Caco-2 (cell line): ENCODE results near the gene DRAM2. TPM values are rescaled to one million over a fixed set of nuclear protein-coding genes. Genes with fewer than 3 reads are reported as not detected.

ENCODE experiments used
- BruUV-seq: library from RNA; stranded (reverse); fragments of 400-500 nt; replicated peaks from 2 replicates; lab custom pipeline; 2021; lab: Mats Ljungman, UMichigan
- CTCF ChIA-PET: fragments of 300-600 bp; sonication (Branson Sonifier 250); formaldehyde crosslinking; loops from one replicate; lab custom pipeline; 2022; ENCODE audit warnings: antibody characterized with exemption; lab: Charles Lee
- POLR2A ChIA-PET: fragments of 300-600 bp; sonication (Branson Sonifier 250); formaldehyde crosslinking; loops from one replicate; lab custom pipeline; 2022; ENCODE audit warnings: antibody characterized with exemption; lab: Charles Lee
- DNase-seq, 2 experiments: peaks; one replicate each; pipeline versions ENCODE4 v3.0.0 to v3.0.0-alpha.2; 2020 to 2022
- H3K27me3 ChIP-seq: replicated peaks from 2 replicates; pipeline ENCODE4 v1.6.0; 2011; ENCODE audit warnings: low read length; ENCODE audit not compliant: control insufficient read depth, insufficient read depth
- H3K36me3 ChIP-seq: 2 replicates; pipeline ENCODE4 v1.5.1; 2011; ENCODE audit warnings: low read length; ENCODE audit not compliant: control insufficient read depth, insufficient read depth
- H3K4me1 ChIP-seq: fragments of 250-450 bp; sonication (Bioruptor Pico); 2 replicates; pipeline ENCODE4 v1.5.1; 2020; ENCODE audit warnings: mild to moderate bottlenecking
- H3K4me3 ChIP-seq: 2 replicates; pipeline ENCODE4 v1.5.1; 2011; ENCODE audit warnings: low read depth, mild to moderate bottlenecking, control low read depth, low read length
- H3K9me3 ChIP-seq: fragments of 250-450 bp; sonication (Bioruptor Pico); 2 replicates; pipeline ENCODE4 v1.5.1; 2020; ENCODE audit warnings: mild to moderate bottlenecking, moderate library complexity
- H3K27ac Mint-ChIP-seq: one replicate; pipeline ENCODE4 v1.8.0; 2022; ENCODE audit warnings: mixed read lengths; ENCODE audit not compliant: unreplicated experiment
- H3K27me3 Mint-ChIP-seq: one replicate; pipeline ENCODE4 v1.8.0; 2022; ENCODE audit warnings: mixed read lengths; ENCODE audit not compliant: insufficient read depth, unreplicated experiment
- H3K36me3 Mint-ChIP-seq: one replicate; pipeline ENCODE4 v1.8.0; 2022; ENCODE audit warnings: mild to moderate bottlenecking, mixed read lengths; ENCODE audit not compliant: insufficient read depth, unreplicated experiment
- H3K4me1 Mint-ChIP-seq: one replicate; pipeline ENCODE4 v1.8.0; 2022; ENCODE audit warnings: low read depth, mixed read lengths; ENCODE audit not compliant: unreplicated experiment
- H3K4me3 Mint-ChIP-seq: one replicate; pipeline ENCODE4 v1.8.0; 2022; ENCODE audit warnings: mild to moderate bottlenecking, moderate library complexity, mixed read lengths; ENCODE audit not compliant: unreplicated experiment
- H3K9me3 Mint-ChIP-seq: one replicate; pipeline ENCODE4 v1.8.0; 2022; ENCODE audit warnings: mixed read lengths; ENCODE audit not compliant: unreplicated experiment
- intact Hi-C: fragments of 100-400 bp; cut with micrococcal nuclease; formaldehyde crosslinking; loops from one replicate; pipeline ENCODE4 v1.10.0; 2022; ENCODE audit not compliant: unreplicated experiment
- total RNA-seq: library from RNA; stranded (reverse); gene quantifications from 2 replicates; pipeline ENCODE4 v1.2.3, GENCODE V29; 2022
- TF ChIP-seq, protein P1 (sequence below), 2 experiments: fragments of 200-600 bp in 1 of 2; IDR thresholded peaks; 1 replicate in 1 of 2; 2 replicates in 1 of 2; pipeline versions ENCODE4 v1.5.1 to v1.8.0; 2011 to 2022; ENCODE audit warnings: antibody characterized with exemption in 1 of 2, control low read depth in 1 of 2, inconsistent platforms in 1 of 2, low read depth in 1 of 2, low read length in 1 of 2, mild to moderate bottlenecking in 1 of 2, moderate library complexity in 1 of 2; ENCODE audit not compliant: insufficient read depth in 1 of 2, severe bottlenecking in 1 of 2, unreplicated experiment in 1 of 2

The DRAM2 gene
- total RNA-seq, 1 experiment from 2014 or later = 29.0 TPM

DNA sequence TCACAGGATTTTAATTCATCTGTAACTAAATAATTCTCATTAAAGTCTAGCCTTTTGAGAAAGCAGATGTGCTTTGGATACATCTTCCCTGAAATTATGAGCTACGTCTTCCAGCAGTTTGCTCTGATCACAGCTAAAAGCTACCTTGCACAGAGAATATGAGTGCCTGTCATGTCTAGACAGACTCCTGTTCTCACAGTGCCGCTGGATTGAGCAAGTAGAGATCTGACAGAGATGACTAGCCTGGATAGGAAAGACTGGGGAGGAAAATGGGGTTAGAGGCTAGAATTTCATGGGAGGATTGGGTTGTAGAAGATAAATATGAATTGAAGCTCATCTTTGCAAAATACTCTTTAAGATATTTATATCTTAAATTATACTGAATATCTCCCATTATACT lies 24.3 kb upstream of the DRAM2 start:
- intact Hi-C loops = loop anchor here (5.0 kb wide), 1 partner anchor 38 kb away; the partner anchor contains the start of gene DENND2D
- H3K4me1 Mint-ChIP-seq = peaks cover 7% of the 10 kb centered on the region
- H3K36me3 Mint-ChIP-seq = peaks cover 11% of the 10 kb centered on the region
- TF ChIP-seq, protein P1, sequence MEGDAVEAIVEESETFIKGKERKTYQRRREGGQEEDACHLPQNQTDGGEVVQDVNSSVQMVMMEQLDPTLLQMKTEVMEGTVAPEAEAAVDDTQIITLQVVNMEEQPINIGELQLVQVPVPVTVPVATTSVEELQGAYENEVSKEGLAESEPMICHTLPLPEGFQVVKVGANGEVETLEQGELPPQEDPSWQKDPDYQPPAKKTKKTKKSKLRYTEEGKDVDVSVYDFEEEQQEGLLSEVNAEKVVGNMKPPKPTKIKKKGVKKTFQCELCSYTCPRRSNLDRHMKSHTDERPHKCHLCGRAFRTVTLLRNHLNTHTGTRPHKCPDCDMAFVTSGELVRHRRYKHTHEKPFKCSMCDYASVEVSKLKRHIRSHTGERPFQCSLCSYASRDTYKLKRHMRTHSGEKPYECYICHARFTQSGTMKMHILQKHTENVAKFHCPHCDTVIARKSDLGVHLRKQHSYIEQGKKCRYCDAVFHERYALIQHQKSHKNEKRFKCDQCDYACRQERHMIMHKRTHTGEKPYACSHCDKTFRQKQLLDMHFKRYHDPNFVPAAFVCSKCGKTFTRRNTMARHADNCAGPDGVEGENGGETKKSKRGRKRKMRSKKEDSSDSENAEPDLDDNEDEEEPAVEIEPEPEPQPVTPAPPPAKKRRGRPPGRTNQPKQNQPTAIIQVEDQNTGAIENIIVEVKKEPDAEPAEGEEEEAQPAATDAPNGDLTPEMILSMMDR (IDR thresholded peaks at IDR 0.05; ENCODE audit: insufficient read depth in 1 of 2, low read depth in 1 of 2, low read length in 1 of 2, severe bottlenecking in 1 of 2, unreplicated experiment in 1 of 2) = no peak
- H3K27me3 ChIP-seq = no peaks in the 10 kb centered on the region
- peaks cover 10% of the 10 kb centered on the region for H3K4me1 ChIP-seq
- no peaks in the 10 kb centered on the region for H3K9me3 ChIP-seq
- ChIA-PET POLR2A (no interaction called here), CTCF (no interaction called here)
- no peaks in the 10 kb centered on the region for H3K9me3 Mint-ChIP-seq
- H3K27me3 Mint-ChIP-seq = no peaks in the 10 kb centered on the region
- H3K4me3 ChIP-seq = no peak overlapping the region
- DNase-seq = no peak
- no peak overlapping the region for H3K27ac Mint-ChIP-seq
- H3K4me3 Mint-ChIP-seq = no peak overlapping the region
- H3K36me3 ChIP-seq = no peaks in the 10 kb centered on the region
- no TSS peak for BruUV-seq

DNA sequence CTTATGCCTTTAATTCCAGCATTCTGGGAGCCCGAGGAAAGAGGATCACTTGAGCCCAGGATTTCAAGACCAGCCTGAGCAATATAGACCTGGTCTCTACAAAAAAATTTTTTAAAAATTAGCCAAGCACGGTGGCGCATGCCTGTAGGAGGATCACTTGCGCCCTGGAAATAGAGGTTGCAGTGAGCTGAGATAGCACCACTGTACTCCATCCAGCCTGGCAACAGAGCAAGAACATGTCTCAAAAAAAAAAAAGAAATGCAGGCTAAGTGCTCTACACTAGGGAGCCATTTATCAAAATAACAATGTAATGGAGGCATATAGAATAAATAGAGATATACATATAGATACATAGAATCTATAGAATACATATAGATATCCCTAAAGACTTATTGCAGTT lies 23.5 kb upstream of the DRAM2 start:
- TF ChIP-seq, protein P1 (IDR thresholded peaks at IDR 0.05; ENCODE audit: insufficient read depth in 1 of 2, low read depth in 1 of 2, low read length in 1 of 2, severe bottlenecking in 1 of 2, unreplicated experiment in 1 of 2) = no peak
- no TSS peak for BruUV-seq
- H3K4me1 ChIP-seq = peaks cover 10% of the 10 kb centered on the region
- CTCF ChIA-PET = no interaction called here
- H3K4me1 Mint-ChIP-seq = peaks cover 7% of the 10 kb centered on the region
- POLR2A ChIA-PET = no interaction called here
- no peaks in the 10 kb centered on the region for H3K27me3 ChIP-seq
- no peak overlapping the region for H3K4me3 Mint-ChIP-seq
- no peak overlapping the region for H3K4me3 ChIP-seq
- no peaks in the 10 kb centered on the region for H3K27me3 Mint-ChIP-seq
- H3K9me3 ChIP-seq = no peaks in the 10 kb centered on the region
- no peak overlapping the region for H3K27ac Mint-ChIP-seq
- no peaks in the 10 kb centered on the region for H3K9me3 Mint-ChIP-seq
- no peaks in the 10 kb centered on the region for H3K36me3 ChIP-seq
- intact Hi-C loops = loop anchor here (5.0 kb wide), 1 partner anchor 39 kb away; the partner anchor contains the start of gene DENND2D
- peaks cover 11% of the 10 kb centered on the region for H3K36me3 Mint-ChIP-seq
- DNase-seq = no peak

DNA sequence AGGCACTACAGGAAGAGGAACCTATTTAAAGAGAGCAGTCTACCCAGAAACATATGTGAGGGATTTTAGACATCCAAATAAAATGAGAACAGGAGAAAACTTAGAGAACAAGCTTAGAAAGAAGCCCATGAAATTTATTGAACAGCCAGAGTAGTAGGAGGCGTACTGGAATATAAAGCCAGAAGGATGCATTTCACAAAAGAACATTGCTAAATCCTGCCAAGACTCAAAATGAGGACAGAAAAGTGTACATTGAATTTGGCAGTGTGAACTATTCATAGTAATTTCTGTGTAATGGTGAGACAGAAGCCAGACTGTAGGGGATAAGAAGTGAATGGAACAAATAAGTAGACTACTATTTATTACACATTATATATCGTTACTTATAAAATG lies 22.6 kb upstream of the DRAM2 start:
- H3K36me3 ChIP-seq = no peaks in the 10 kb centered on the region
- no peaks in the 10 kb centered on the region for H3K9me3 ChIP-seq
- TF ChIP-seq, protein P1 (IDR thresholded peaks at IDR 0.05; ENCODE audit: insufficient read depth in 1 of 2, low read depth in 1 of 2, low read length in 1 of 2, severe bottlenecking in 1 of 2, unreplicated experiment in 1 of 2) = no peak
- ChIA-PET POLR2A (no interaction called here), CTCF (no interaction called here)
- H3K27me3 Mint-ChIP-seq = no peaks in the 10 kb centered on the region
- peaks cover 11% of the 10 kb centered on the region for H3K36me3 Mint-ChIP-seq
- no peak for DNase-seq
- peaks cover 7% of the 10 kb centered on the region for H3K4me1 Mint-ChIP-seq
- H3K4me1 ChIP-seq = peaks cover 10% of the 10 kb centered on the region
- no peak overlapping the region for H3K27ac Mint-ChIP-seq
- intact Hi-C loops = loop anchor here (5.0 kb wide), 1 partner anchor 40 kb away; the partner anchor contains the start of gene DENND2D
- no TSS peak for BruUV-seq
- no peaks in the 10 kb centered on the region for H3K27me3 ChIP-seq
- H3K4me3 ChIP-seq = no peak overlapping the region
- no peaks in the 10 kb centered on the region for H3K9me3 Mint-ChIP-seq
- no peak overlapping the region for H3K4me3 Mint-ChIP-seq
